CD4-positive, alpha-beta T cell treated with Interleukin-15 for 4 hours (primary cell): ENCODE data around the gene SEPTIN12.

Experiments used
- DNase-seq: peaks from one replicate; pipeline ENCODE4 v3.0.0-alpha.2; 2020; ENCODE audit warnings: low spot score

SEPTIN12 gene

GRCh38 chr16:4783951-4784336 lies 4.2 kb downstream of the SEPTIN12 start:
- no peak for DNase-seq

- DNase-seq, result no peak
Observed at GRCh38 chr16:4783251-4783950, 4.7 kb downstream of the SEPTIN12 start.

GRCh38 chr16:4780235-4780634 lies 7.9 kb downstream of the SEPTIN12 start:
- no peak for DNase-seq

GRCh38 chr16:4778050-4778392 lies 10.1 kb downstream of the SEPTIN12 start:
- no peak for DNase-seq

GRCh38 chr16:4777339-4778049 lies 10.7 kb downstream of the SEPTIN12 start:
- no peak for DNase-seq

GRCh38 chr16:4776141-4776705 lies 11.9 kb downstream of the SEPTIN12 start:
- no peak for DNase-seq

- no peak for DNase-seq
Observed at GRCh38 chr16:4775005-4775404, 13.1 kb downstream of the SEPTIN12 start.

- DNase-seq, result no peak
Observed at GRCh38 chr16:4772351-4772750, 15.8 kb downstream of the SEPTIN12 start.

- DNase-seq, result no peak
Observed at GRCh38 chr16:4771646-4772045, 16.5 kb downstream of the SEPTIN12 start.

- DNase-seq, result no peak
Observed at GRCh38 chr16:4769306-4769638, 18.9 kb downstream of the SEPTIN12 start.

GRCh38 chr16:4768549-4769305 lies 19.4 kb downstream of the SEPTIN12 start:
- peak; percentile 88 for DNase-seq

GRCh38 chr16:4767872-4768548 lies 20.1 kb downstream of the SEPTIN12 start:
- no peak for DNase-seq

GRCh38 chr16:4766875-4767628 lies 21.1 kb downstream of the SEPTIN12 start, which contains the start of gene ZNF500:
Gene ZNF500 (minus strand): TSS chr16:4767162. CDS start chr16:4765978, 1,184 bp downstream.
- DNase-seq, result peak; percentile 97

GRCh38 chr16:4765511-4766474 lies 22.4 kb downstream of the SEPTIN12 start:
- no peak for DNase-seq

GRCh38 chr16:4763791-4764190 lies 24.4 kb downstream of the SEPTIN12 start:
- DNase-seq, result no peak

GRCh38 chr16:4762205-4762604 lies 25.9 kb downstream of the SEPTIN12 start:
- DNase-seq, result no peak

GRCh38 chr16:4760221-4760910 lies 27.8 kb downstream of the SEPTIN12 start:
- no peak for DNase-seq

- DNase-seq, result no peak
Observed at GRCh38 chr16:4755687-4756086, 32.5 kb downstream of the SEPTIN12 start.

- DNase-seq, result no peak
Observed at GRCh38 chr16:4754865-4755264, 33.3 kb downstream of the SEPTIN12 start.

GRCh38 chr16:4753227-4753626 lies 34.9 kb downstream of the SEPTIN12 start:
- no peak for DNase-seq
